22Rv1 (cell line): ENCODE measurements around the gene WDR1.

Experiments
- ZFX ChIP-seq: fragments of 450-650 bp; IDR thresholded peaks from 2 replicates; pipeline ENCODE4 v1.6.1; 2017; ENCODE audit warnings: antibody characterized with exemption, borderline replicate concordance
- TF ChIP-seq, protein P1 (sequence below): fragments of 450-650 bp; IDR thresholded peaks from 2 replicates; pipeline ENCODE4 v1.5.1; 2017; ENCODE audit warnings: mild to moderate bottlenecking

DNA sequence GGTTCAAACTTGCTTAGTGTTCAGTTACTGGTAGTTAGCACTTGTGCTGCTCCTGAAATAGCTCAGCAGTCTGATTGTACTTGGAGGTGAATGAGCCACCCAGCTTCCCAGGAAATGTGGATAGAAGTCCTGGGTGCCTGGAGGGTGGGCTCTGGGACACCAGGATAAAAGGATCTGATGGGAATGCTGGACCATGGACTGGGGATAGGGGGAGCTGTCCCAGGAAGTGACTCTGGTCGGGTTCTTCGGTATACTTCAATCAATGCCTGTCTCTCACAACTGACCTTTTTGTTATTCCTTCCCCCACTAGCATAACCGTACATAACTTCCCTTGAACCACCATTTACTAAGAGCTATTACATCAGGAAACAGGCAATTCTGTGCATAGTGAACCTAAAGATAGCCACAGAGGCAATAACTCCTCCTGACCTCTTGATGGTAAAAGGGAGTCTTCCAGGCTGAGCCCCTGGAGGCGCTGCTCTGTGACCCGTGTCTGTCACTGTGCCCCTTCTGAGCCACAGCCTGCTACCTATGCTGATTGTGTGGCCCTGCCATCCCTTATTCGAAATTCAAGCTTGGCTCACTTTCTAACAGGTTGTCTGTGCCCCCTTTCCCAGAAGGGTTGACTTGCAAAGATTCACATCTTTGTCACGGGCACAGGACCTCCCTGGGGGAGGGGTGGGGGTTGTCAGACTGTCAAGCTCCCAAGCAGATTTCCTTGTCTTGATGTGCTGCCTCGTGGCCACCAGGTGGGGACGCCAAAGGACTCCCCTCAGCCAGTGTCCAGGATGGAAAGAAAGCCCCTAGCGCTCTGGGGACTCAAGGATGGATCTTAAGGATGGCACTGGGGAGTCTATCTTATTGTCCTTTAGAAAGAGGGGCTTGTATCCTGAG lies 24.5 kb upstream of the WDR1 start:
- TF ChIP-seq, protein P1, sequence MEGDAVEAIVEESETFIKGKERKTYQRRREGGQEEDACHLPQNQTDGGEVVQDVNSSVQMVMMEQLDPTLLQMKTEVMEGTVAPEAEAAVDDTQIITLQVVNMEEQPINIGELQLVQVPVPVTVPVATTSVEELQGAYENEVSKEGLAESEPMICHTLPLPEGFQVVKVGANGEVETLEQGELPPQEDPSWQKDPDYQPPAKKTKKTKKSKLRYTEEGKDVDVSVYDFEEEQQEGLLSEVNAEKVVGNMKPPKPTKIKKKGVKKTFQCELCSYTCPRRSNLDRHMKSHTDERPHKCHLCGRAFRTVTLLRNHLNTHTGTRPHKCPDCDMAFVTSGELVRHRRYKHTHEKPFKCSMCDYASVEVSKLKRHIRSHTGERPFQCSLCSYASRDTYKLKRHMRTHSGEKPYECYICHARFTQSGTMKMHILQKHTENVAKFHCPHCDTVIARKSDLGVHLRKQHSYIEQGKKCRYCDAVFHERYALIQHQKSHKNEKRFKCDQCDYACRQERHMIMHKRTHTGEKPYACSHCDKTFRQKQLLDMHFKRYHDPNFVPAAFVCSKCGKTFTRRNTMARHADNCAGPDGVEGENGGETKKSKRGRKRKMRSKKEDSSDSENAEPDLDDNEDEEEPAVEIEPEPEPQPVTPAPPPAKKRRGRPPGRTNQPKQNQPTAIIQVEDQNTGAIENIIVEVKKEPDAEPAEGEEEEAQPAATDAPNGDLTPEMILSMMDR, result no peak
- no peak for TF ChIP-seq ZFX
